GM12865 (cell line): ENCODE data around the gene TLCD3B.

Experiments used
- DNase-seq: peaks from one replicate; pipeline ENCODE4 v3.0.0; 2010; ENCODE audit warnings: low read depth
- H3K4me3 ChIP-seq: 2 replicates; pipeline ENCODE4 v1.5.1; 2011; ENCODE audit warnings: mild to moderate bottlenecking, low read depth, low read length, control low read depth
- TF ChIP-seq, protein P1 (sequence below): IDR thresholded peaks from 2 replicates; pipeline ENCODE4 v1.5.1; 2011; ENCODE audit warnings: low read length, control low read depth, low read depth, inconsistent platforms; ENCODE audit not compliant: insufficient read depth; ENCODE audit errors: missing control alignments

The TLCD3B gene

DNA sequence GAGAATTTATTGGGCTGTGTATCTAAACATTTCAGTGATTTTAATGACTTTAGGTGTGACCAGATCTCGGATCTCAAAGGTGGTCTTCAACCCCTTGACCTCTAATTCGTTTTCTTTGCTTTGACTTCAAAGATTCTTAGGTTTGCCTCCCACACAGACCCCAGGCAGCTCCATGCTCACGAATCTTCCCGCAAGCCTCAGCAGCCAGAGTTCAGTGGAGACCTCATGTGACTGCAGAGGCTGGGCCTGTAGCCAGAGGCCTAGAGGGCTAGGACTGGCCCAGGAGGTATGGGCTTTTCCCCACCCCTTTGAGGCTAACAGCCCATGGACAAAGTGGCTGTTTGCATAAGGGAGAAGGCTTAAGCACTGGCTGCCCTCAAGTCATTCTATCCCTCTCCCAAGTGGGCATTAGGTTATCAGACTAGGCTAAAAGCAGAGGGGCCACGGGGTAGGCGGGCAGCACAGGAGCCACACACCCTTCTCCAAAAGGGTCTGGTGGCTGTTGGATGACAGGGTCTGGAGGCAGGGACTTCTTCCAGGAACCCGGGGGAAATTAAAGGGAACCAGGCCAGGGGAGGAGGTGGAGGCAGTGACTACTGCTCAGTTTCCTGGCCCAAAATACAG is 38.6 kb downstream of the TLCD3B start:
- no peak overlapping the region for H3K4me3 ChIP-seq
- TF ChIP-seq, protein P1, sequence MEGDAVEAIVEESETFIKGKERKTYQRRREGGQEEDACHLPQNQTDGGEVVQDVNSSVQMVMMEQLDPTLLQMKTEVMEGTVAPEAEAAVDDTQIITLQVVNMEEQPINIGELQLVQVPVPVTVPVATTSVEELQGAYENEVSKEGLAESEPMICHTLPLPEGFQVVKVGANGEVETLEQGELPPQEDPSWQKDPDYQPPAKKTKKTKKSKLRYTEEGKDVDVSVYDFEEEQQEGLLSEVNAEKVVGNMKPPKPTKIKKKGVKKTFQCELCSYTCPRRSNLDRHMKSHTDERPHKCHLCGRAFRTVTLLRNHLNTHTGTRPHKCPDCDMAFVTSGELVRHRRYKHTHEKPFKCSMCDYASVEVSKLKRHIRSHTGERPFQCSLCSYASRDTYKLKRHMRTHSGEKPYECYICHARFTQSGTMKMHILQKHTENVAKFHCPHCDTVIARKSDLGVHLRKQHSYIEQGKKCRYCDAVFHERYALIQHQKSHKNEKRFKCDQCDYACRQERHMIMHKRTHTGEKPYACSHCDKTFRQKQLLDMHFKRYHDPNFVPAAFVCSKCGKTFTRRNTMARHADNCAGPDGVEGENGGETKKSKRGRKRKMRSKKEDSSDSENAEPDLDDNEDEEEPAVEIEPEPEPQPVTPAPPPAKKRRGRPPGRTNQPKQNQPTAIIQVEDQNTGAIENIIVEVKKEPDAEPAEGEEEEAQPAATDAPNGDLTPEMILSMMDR: no peak
- no peak for DNase-seq

DNA sequence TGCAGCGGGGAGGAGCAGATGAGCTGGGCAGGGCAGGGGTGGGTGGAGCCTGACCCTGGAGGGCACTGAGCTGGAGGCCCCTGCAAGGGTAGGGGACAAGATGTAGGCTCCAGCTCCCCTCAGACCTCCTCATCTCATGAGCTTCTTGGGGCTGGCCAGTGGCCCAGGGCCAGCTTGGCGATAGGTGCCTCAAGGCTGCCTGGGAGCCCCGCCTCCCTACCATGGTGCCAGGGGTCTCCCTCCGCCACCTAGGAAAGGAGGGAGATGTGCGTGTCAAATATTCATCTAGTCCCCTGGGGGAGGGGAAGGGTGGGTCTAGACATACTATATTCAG is 39.5 kb downstream of the TLCD3B start:
- H3K4me3 ChIP-seq: no peak overlapping the region
- TF ChIP-seq, protein P1: no peak
- no peak for DNase-seq

GRCh38 chr16:29990883-29991570 is 40.0 kb downstream of the TLCD3B start:
- TF ChIP-seq, protein P1: no peak
- H3K4me3 ChIP-seq: no peak overlapping the region
- no peak for DNase-seq

- H3K4me3 ChIP-seq: no peak overlapping the region
- DNase-seq: no peak
Observed at GRCh38 chr16:29990034-29990433, 41.0 kb downstream of the TLCD3B start.

GRCh38 chr16:29989111-29989858 is 41.8 kb downstream of the TLCD3B start:
- TF ChIP-seq, protein P1: no peak
- DNase-seq: no peak
- no peak overlapping the region for H3K4me3 ChIP-seq

More at GRCh38 chr16:29990034-29990433, 41.0 kb downstream of the TLCD3B start:
- TF ChIP-seq, protein P1: no peak

GRCh38 chr16:29988346-29989075 is 42.6 kb downstream of the TLCD3B start:
- H3K4me3 ChIP-seq: no peak overlapping the region

More at GRCh38 chr16:29988346-29989075, 42.6 kb downstream of the TLCD3B start:
- no peak for DNase-seq
- TF ChIP-seq, protein P1: no peak
